Breast epithelium (tissue), 4 donors: Measurements from ENCODE around the gene DDX56. TPM values are rescaled to one million over a fixed set of nuclear protein-coding genes. Genes with fewer than 3 reads are reported as not detected.

ENCODE experiments used
- DNase-seq, 2 donors: peaks; one replicate each; pipeline ENCODE4 v3.0.0-alpha.2; 2019; ENCODE audit warnings: low spot score in 2 of 2
- H3K27ac ChIP-seq, 2 donors: fragments of 200-600 bp; sonication (generic) in 1 of 2; one replicate each; pipeline ENCODE4 v1.5.1; 2016 to 2019; ENCODE audit warnings: mild to moderate bottlenecking in 1 of 2
- H3K27me3 ChIP-seq, 2 donors: fragments of 200-600 bp; sonication (generic) in 1 of 2; one replicate each; pipeline versions ENCODE4 v1.5.1 to v1.6.0; 2017 to 2019; ENCODE audit warnings: control low read depth in 1 of 2, mild to moderate bottlenecking in 1 of 2
- H3K36me3 ChIP-seq: fragments of 200-600 bp; one replicate; pipeline ENCODE4 v1.5.1; 2019
- H3K4me1 ChIP-seq, 2 donors: fragments of 200-600 bp; sonication (generic); one replicate each; pipeline ENCODE4 v1.5.1; 2016 to 2019; ENCODE audit warnings: control low read depth in 1 of 2
- H3K4me3 ChIP-seq, 3 donors: fragments of 200-600 bp; sonication (generic); 1 replicate in 2 of 3; 2 replicates in 1 of 3; pipeline ENCODE4 v1.5.1; 2016 to 2019; ENCODE audit warnings: mild to moderate bottlenecking in 3 of 3, moderate library complexity in 2 of 3
- H3K9me3 ChIP-seq, 2 donors: fragments of 200-600 bp; sonication (generic) in 1 of 2; one replicate each; pipeline ENCODE4 v1.5.1; 2016 to 2019; ENCODE audit warnings: control low read depth in 1 of 2
- POLR2A ChIP-seq: fragments of 450-650 bp; IDR thresholded peaks from one replicate; pipeline ENCODE4 v1.6.1; 2016; ENCODE audit warnings: antibody characterized with exemption, mild to moderate bottlenecking, moderate library complexity
- POLR2AphosphoS5 ChIP-seq, 3 donors: sonication (generic); formaldehyde crosslinking; IDR thresholded peaks; one replicate each; pipeline ENCODE4 v1.6.1; 2017; ENCODE audit warnings: antibody characterized with exemption in 3 of 3
- intact Hi-C: fragments of 100-400 bp; cut with DNase I; formaldehyde crosslinking; loops from one replicate; pipeline ENCODE4 v1.15.1; 2023; ENCODE audit warnings: low total_unique reads
- total RNA-seq, 3 donors: library from RNA; depleted of rRNA; stranded (reverse); fragments of >200 nt; gene quantifications; one replicate each; pipeline ENCODE4 v1.1.0, GENCODE V29; 2016
- TF ChIP-seq, protein P1 (sequence below), 3 donors: fragments of 450-650 bp; IDR thresholded peaks; one replicate each; pipeline ENCODE4 v1.5.1; 2016 to 2017; ENCODE audit warnings: antibody characterized with exemption in 3 of 3, mild to moderate bottlenecking in 3 of 3, moderate library complexity in 3 of 3

The DDX56 gene
- total RNA-seq, 3 donors from 2014 or later = 48.6 to 61.9 (median 61.8) TPM

- no peaks in the 10 kb centered on the region for H3K27me3 ChIP-seq
- DNase-seq = no peak
- no peak overlapping the region for H3K27ac ChIP-seq
- no peak overlapping the region for H3K4me3 ChIP-seq
- intact Hi-C loops = no loop called here
- TF ChIP-seq POLR2AphosphoS5 (IDR thresholded peaks at IDR 0.05) (no peak), POLR2A (no peak)
- TF ChIP-seq, protein P1, sequence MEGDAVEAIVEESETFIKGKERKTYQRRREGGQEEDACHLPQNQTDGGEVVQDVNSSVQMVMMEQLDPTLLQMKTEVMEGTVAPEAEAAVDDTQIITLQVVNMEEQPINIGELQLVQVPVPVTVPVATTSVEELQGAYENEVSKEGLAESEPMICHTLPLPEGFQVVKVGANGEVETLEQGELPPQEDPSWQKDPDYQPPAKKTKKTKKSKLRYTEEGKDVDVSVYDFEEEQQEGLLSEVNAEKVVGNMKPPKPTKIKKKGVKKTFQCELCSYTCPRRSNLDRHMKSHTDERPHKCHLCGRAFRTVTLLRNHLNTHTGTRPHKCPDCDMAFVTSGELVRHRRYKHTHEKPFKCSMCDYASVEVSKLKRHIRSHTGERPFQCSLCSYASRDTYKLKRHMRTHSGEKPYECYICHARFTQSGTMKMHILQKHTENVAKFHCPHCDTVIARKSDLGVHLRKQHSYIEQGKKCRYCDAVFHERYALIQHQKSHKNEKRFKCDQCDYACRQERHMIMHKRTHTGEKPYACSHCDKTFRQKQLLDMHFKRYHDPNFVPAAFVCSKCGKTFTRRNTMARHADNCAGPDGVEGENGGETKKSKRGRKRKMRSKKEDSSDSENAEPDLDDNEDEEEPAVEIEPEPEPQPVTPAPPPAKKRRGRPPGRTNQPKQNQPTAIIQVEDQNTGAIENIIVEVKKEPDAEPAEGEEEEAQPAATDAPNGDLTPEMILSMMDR (IDR thresholded peaks at IDR 0.05) = no peak
- no peaks in the 10 kb centered on the region for H3K36me3 ChIP-seq
- no peaks in the 10 kb centered on the region for H3K4me1 ChIP-seq
- H3K9me3 ChIP-seq = no peaks in the 10 kb centered on the region
These were observed 38.2 kb downstream of the DDX56 start for GRCh38 chr7:44535348-44536064.

DNA sequence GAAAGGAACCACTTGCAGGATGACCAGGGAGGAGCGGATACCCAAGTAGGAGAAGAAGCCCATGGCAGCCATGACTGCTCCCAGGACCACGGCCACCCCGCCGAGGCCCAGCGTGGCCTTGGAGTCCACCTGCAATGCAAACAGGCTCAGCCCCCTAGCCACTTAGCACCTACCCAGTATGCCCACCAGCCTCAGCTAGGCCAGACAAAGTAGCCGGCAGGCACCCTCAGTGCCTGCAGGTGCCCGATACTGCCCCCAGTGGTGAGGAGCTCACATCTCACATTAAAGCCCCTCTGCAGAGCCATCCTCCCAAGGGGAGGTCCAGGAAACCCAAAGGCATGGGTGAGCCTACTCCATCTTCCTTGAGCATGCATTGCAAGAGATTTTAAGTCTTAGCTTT, 39.2 kb downstream of the DDX56 start:
- no peak overlapping the region for H3K27ac ChIP-seq
- no peaks in the 10 kb centered on the region for H3K4me1 ChIP-seq
- H3K27me3 ChIP-seq = no peaks in the 10 kb centered on the region
- no peaks in the 10 kb centered on the region for H3K9me3 ChIP-seq
- intact Hi-C loops = no loop called here
- no peak for DNase-seq
- H3K4me3 ChIP-seq = no peak overlapping the region
- no peaks in the 10 kb centered on the region for H3K36me3 ChIP-seq
- TF ChIP-seq POLR2AphosphoS5 (IDR thresholded peaks at IDR 0.05) = no peak
- no peak for TF ChIP-seq POLR2A
- TF ChIP-seq, protein P1 (IDR thresholded peaks at IDR 0.05) = peak in 2 of 3 donors; percentile 11 to 22

DNA sequence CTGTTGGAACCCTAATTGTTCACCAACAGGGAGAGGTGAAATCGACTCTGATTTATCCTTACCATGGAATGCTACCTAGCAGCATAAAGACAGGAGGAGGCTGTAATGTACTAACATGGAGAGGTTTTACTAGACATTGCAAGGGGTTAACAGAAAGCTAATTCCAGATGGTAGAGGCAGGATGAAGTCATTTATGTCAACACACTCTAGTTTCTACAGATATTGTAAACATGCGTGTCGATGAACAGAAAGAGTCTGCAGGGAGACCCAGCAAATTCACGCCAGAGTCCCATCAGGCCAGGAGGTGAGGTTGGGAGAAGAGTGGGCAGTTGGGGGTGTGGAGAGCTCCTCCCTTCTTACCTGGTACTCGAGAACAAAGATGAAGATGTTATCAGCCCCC, 39.6 kb downstream of the DDX56 start:
- H3K36me3 ChIP-seq = no peaks in the 10 kb centered on the region
- no peak overlapping the region for H3K27ac ChIP-seq
- DNase-seq = no peak
- H3K9me3 ChIP-seq = no peaks in the 10 kb centered on the region
- H3K4me3 ChIP-seq = no peak overlapping the region
- intact Hi-C loops = no loop called here
- no peaks in the 10 kb centered on the region for H3K27me3 ChIP-seq
- TF ChIP-seq, protein P1 (IDR thresholded peaks at IDR 0.05) = no peak
- H3K4me1 ChIP-seq = no peaks in the 10 kb centered on the region

DNA sequence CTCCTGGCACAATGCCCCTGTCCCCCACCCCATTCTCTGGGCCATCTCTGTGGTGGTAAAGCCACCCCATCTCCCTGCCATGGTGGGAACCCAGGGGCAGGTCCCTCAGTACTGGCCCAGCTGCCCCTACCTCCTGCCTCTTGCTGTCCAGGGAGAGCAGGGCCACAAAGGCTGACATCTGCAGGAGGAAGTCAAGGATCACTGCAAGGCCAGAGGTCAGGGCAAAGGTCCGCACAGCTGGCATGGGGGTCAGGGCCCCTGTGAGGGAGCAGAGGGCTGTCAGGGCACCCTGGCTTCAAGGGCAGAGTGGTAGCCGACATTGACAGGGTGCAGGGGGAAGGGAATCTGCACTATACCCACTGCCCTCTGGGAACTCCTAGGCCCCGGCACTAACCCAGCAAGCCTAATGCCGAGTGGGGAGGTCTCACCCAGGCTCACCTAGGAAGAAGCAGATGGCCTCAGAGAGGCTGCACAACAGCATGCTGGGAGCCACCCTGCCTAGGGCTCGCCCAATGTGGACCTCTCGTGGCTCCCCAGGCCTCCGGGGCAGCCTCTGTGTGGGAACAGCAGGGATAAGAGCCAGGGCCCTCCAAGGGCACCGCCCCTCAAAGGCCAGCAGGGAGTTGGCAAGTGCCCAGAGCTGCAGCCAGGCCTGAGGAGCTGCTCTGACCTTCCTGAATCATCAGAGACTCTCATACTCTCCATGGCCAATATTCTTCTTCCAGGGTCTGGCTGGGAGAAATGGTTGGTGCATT, 40.2 kb downstream of the DDX56 start:
- TF ChIP-seq, protein P1 (IDR thresholded peaks at IDR 0.05) = no peak
- TF ChIP-seq POLR2A (no peak), POLR2AphosphoS5 (IDR thresholded peaks at IDR 0.05) (no peak)
- Histone ChIP-seq H3K4me1 (no peaks in the 10 kb centered on the region), H3K36me3 (no peaks in the 10 kb centered on the region), H3K9me3 (no peaks in the 10 kb centered on the region), H3K4me3 (no peak overlapping the region), H3K27me3 (no peaks in the 10 kb centered on the region), H3K27ac (no peak overlapping the region)
- intact Hi-C loops = no loop called here
- no peak for DNase-seq
